Naive thymus-derived CD4-positive, alpha-beta T cell (primary cell): ENCODE results near the gene SLC6A9. TPM values are rescaled to one million over a fixed set of nuclear protein-coding genes. Genes with fewer than 3 reads are reported as not detected.

ENCODE experiments used
- ATAC-seq: fragments of 150-1000 bp; cut with Tn5 transposase; 2 replicates; pipeline ENCODE4 v1.10.0; 2021; ENCODE audit warnings: mild to moderate bottlenecking, moderate library complexity
- CTCF ChIA-PET: fragments of 350-600 bp; sonication (Branson Sonifier 250); formaldehyde crosslinking; loops from one replicate; lab custom pipeline; 2021; ENCODE audit warnings: antibody characterized with exemption; lab: Charles Lee
- POLR2A ChIA-PET: fragments of 350-600 bp; sonication (Branson Sonifier 250); formaldehyde crosslinking; loops from one replicate; lab custom pipeline; 2021; ENCODE audit warnings: antibody characterized with exemption, inconsistent platforms; lab: Charles Lee
- DNase-seq, 9 donors: peaks; one replicate each; pipeline versions ENCODE4 v3.0.0 to v3.0.0-alpha.2; 2020 to 2022; ENCODE audit warnings: mixed read lengths in 1 of 9
- H3K27ac ChIP-seq: one replicate; pipeline ENCODE4 v1.7.0; 2013; ENCODE audit warnings: mild to moderate bottlenecking, low read depth, low read length, moderate library complexity
- H3K27me3 ChIP-seq, 2 donors: one replicate each; pipeline ENCODE4 v1.7.0; 2013; ENCODE audit warnings: low read length in 2 of 2, mild to moderate bottlenecking in 2 of 2, moderate library complexity in 2 of 2; ENCODE audit not compliant: control insufficient read depth in 2 of 2, insufficient read depth in 2 of 2
- H3K36me3 ChIP-seq, 3 experiments: 1 replicate in 2 of 3; 2 replicates in 1 of 3; pipeline ENCODE4 v1.7.0; 2013; ENCODE audit warnings: low read length in 3 of 3, mild to moderate bottlenecking in 3 of 3, moderate library complexity in 1 of 3; ENCODE audit not compliant: insufficient read depth in 3 of 3, control insufficient read depth in 2 of 3
- H3K4me1 ChIP-seq, 2 donors: one replicate each; pipeline ENCODE4 v1.7.0; 2013; ENCODE audit warnings: low read length in 2 of 2, mild to moderate bottlenecking in 2 of 2, moderate library complexity in 1 of 2; ENCODE audit not compliant: control insufficient read depth in 2 of 2, insufficient read depth in 2 of 2
- H3K4me3 ChIP-seq: 2 replicates; pipeline ENCODE4 v1.7.0; 2013; ENCODE audit warnings: mild to moderate bottlenecking, low read length
- H3K9me3 ChIP-seq, 3 experiments: 1 replicate in 2 of 3; 2 replicates in 1 of 3; pipeline ENCODE4 v1.7.0; 2013; ENCODE audit warnings: low read length in 3 of 3; ENCODE audit not compliant: control insufficient read depth in 2 of 3
- H3K27ac Mint-ChIP-seq, 9 donors: one replicate each; pipeline ENCODE4 v1.8.0; 2020 to 2022; ENCODE audit warnings: mixed read lengths in 9 of 9, mild to moderate bottlenecking in 8 of 9, moderate library complexity in 5 of 9, inconsistent platforms in 2 of 9
- H3K27me3 Mint-ChIP-seq, 5 donors: one replicate each; pipeline ENCODE4 v1.8.0; 2021 to 2022; ENCODE audit warnings: mixed read lengths in 5 of 5, mild to moderate bottlenecking in 1 of 5
- H3K36me3 Mint-ChIP-seq, 5 donors: one replicate each; pipeline ENCODE4 v1.8.0; 2020 to 2022; ENCODE audit warnings: mixed read lengths in 5 of 5, mild to moderate bottlenecking in 3 of 5, inconsistent platforms in 1 of 5
- H3K4me1 Mint-ChIP-seq, 7 donors: one replicate each; pipeline ENCODE4 v1.8.0; 2020 to 2022; ENCODE audit warnings: mixed read lengths in 7 of 7, mild to moderate bottlenecking in 3 of 7, inconsistent platforms in 1 of 7
- H3K4me3 Mint-ChIP-seq, 10 donors: one replicate each; pipeline ENCODE4 v1.8.0; 2020 to 2022; ENCODE audit warnings: mild to moderate bottlenecking in 10 of 10, mixed read lengths in 10 of 10, moderate library complexity in 6 of 10, inconsistent platforms in 2 of 10
- H3K9me3 Mint-ChIP-seq, 11 donors: one replicate each; pipeline ENCODE4 v1.8.0; 2020 to 2022; ENCODE audit warnings: mixed read lengths in 11 of 11, mild to moderate bottlenecking in 4 of 11, inconsistent platforms in 1 of 11, moderate library complexity in 1 of 11
- intact Hi-C, 2 donors: fragments of 100-400 bp; cut with micrococcal nuclease; formaldehyde crosslinking; loops; one replicate each; pipeline ENCODE4 v1.15.1; 2023
- polyA plus RNA-seq, 2 donors: library from polyadenylated mRNA; unstranded; fragments of 300-500 nt; fragmentation: Illumina TruSeq; gene quantifications; one replicate each; pipeline ENCODE4 v1.2.3, GENCODE V29; 2021
- total RNA-seq, 6 experiments: library from RNA in 5 of 6; stranded (reverse) in 5 of 6; gene quantifications; 1 replicate in 5 of 6; 2 replicates in 1 of 6; pipeline ENCODE4 v1.2.3 and lab custom pipeline; 2021 to 2026

The SLC6A9 gene
- total and polyA plus RNA-seq, 7 experiments from 2014 or later = 0.26 to 5.0 (median 0.49) TPM; not detected in 2

DNA sequence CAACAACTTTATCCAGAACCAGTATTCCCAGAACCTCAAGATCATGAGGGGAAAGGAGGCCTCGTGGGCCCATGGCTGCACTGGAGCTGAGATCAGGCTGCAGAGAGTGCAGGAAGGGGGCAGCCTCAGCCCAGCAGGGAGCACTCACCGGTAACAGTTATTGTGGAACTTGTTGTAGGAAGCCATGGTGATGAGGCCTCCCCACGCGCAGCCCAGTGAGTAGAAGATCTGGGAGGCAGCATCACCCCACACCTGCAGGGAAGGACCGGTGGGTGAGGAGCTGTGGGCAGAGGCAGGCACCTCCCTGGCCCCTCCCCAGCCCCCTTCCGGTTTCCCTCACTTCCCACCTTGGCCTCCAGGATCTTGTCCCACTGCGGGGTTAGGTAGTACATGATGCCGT lies 29.1 kb downstream of the SLC6A9 start:
- H3K4me3 ChIP-seq = no peak overlapping the region
- H3K4me1 Mint-ChIP-seq = peaks cover 0 to 4% (median 0%) of the 10 kb centered on the region in 7 donors
- H3K36me3 ChIP-seq = no peaks in the 10 kb centered on the region
- ChIA-PET CTCF (interaction anchor here (1.3 kb wide), 1 partner anchor 34 kb away, joined by 3 read pairs; no protein-coding TSS in a partner anchor), POLR2A (no interaction called here)
- peaks cover 0 to 2% of the 10 kb centered on the region in 2 donors for H3K27me3 ChIP-seq
- ATAC-seq = no peak
- no peaks in the 10 kb centered on the region for H3K9me3 ChIP-seq
- no peak overlapping the region for H3K27ac Mint-ChIP-seq
- H3K4me3 Mint-ChIP-seq = no peak overlapping the region
- peaks cover 0 to 4% (median 0%) of the 10 kb centered on the region in 5 donors for H3K27me3 Mint-ChIP-seq
- H3K9me3 Mint-ChIP-seq = no peaks in the 10 kb centered on the region
- no peaks in the 10 kb centered on the region for H3K4me1 ChIP-seq
- H3K36me3 Mint-ChIP-seq = no peaks in the 10 kb centered on the region
- intact Hi-C loops = no loop called here
- no peak for DNase-seq
- H3K27ac ChIP-seq = no peak overlapping the region

DNA sequence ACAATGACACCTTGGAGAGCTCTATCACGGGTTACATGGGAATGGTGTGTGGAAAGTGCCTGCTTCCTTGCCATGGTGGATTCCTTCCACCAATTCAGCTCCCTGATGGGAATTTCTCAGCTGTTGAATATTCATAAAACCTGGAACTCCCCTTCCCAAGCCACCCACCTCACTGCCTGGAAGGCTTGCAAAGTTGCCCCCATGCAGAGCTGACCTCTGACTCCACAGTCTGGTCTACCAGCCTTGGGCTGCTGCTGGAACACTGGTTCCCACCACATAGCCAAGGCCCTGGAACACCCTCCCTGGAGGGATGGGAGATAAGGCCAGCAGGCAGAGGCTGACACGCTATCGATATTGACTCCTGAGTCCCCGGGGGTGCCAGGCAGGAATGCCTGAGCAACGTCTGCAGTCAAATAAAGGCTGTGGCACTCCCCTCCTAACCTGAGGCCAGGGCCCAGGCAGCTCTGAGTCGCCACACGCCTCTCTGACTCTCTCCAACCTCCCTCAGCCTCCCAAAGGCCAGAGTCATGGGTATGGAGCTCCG lies 31.1 kb downstream of the SLC6A9 start:
- H3K4me3 ChIP-seq = no peak overlapping the region
- POLR2A ChIA-PET = no interaction called here
- H3K27me3 ChIP-seq = peaks cover 0 to 2% of the 10 kb centered on the region in 2 donors
- H3K27ac ChIP-seq = no peak overlapping the region
- CTCF ChIA-PET = no interaction called here
- H3K36me3 Mint-ChIP-seq = no peaks in the 10 kb centered on the region
- peaks cover 0 to 4% (median 0%) of the 10 kb centered on the region in 5 donors for H3K27me3 Mint-ChIP-seq
- ATAC-seq (no peak), DNase-seq (no peak)
- peaks cover 0 to 4% (median 0%) of the 10 kb centered on the region in 7 donors for H3K4me1 Mint-ChIP-seq
- intact Hi-C loops = no loop called here
- no peak overlapping the region for H3K27ac Mint-ChIP-seq
- no peak overlapping the region for H3K4me3 Mint-ChIP-seq
- H3K4me1 ChIP-seq = no peaks in the 10 kb centered on the region
- no peaks in the 10 kb centered on the region for H3K36me3 ChIP-seq
- H3K9me3 Mint-ChIP-seq = no peaks in the 10 kb centered on the region
- H3K9me3 ChIP-seq = no peaks in the 10 kb centered on the region

DNA sequence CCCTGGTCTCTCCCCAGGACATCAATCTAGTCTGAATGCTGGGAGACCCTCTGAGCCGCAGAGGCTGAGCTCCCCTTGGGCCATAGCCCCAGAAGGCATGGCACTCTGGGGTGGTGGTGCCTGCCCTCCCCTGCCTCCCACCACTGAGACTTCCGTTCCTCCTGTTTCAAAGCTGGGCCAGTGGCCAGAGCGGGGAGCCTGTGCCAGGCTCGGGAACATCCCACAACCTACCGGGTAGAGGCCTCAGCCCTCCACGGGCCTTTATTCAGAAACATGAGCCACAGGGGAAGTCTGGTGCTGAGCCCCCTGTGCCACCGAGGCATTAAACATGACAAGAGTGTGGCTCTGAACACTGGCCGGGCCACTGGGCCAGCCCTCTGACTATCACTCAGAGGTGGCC lies 31.8 kb downstream of the SLC6A9 start:
- H3K4me3 Mint-ChIP-seq = no peak overlapping the region
- intact Hi-C loops = no loop called here
- H3K36me3 ChIP-seq = no peaks in the 10 kb centered on the region
- no peak overlapping the region for H3K4me3 ChIP-seq
- H3K27me3 Mint-ChIP-seq = peaks cover 0 to 4% (median 0%) of the 10 kb centered on the region in 5 donors
- no peaks in the 10 kb centered on the region for H3K9me3 Mint-ChIP-seq
- H3K9me3 ChIP-seq = no peaks in the 10 kb centered on the region
- DNase-seq (no peak), ATAC-seq (no peak)
- peaks cover 0 to 2% of the 10 kb centered on the region in 2 donors for H3K27me3 ChIP-seq
- POLR2A ChIA-PET = no interaction called here
- no peak overlapping the region for H3K27ac ChIP-seq
- CTCF ChIA-PET = interaction anchor here (1.1 kb wide), 1 partner anchor 37 kb away, joined by 4 read pairs; no protein-coding TSS in a partner anchor
- no peak overlapping the region for H3K27ac Mint-ChIP-seq
- H3K4me1 Mint-ChIP-seq = peaks cover 0 to 7% (median 0%) of the 10 kb centered on the region in 7 donors
- no peaks in the 10 kb centered on the region for H3K4me1 ChIP-seq
- no peaks in the 10 kb centered on the region for H3K36me3 Mint-ChIP-seq

DNA sequence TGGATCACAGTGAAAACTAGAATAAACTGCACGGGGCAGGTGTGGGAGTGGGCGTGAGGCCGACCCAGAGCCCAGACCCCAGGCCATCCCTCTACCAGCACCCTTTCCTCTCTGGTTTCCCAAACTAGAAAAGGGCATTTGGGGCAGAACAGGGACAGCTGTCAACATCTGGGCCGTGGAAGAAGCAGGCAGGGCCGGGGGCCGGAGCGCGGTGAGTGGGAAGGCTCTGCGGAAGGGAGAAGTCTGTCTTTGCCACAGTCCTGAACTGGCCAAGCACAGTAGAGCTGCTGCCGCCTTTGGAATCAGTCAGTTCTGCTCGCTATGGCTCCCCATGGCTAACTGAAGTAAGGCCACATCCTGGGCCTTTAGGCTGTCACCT lies 33.3 kb downstream of the SLC6A9 start:
- no peaks in the 10 kb centered on the region for H3K36me3 Mint-ChIP-seq
- peaks cover 0 to 7% (median 0%) of the 10 kb centered on the region in 7 donors for H3K4me1 Mint-ChIP-seq
- no peak overlapping the region for H3K4me3 Mint-ChIP-seq
- no peak for ATAC-seq
- no peak for DNase-seq
- no peak overlapping the region for H3K27ac ChIP-seq
- CTCF ChIA-PET = no interaction called here
- H3K4me1 ChIP-seq = no peaks in the 10 kb centered on the region
- intact Hi-C loops = no loop called here
- no peaks in the 10 kb centered on the region for H3K36me3 ChIP-seq
- H3K9me3 ChIP-seq = no peaks in the 10 kb centered on the region
- H3K27me3 ChIP-seq = peaks cover 0 to 2% of the 10 kb centered on the region in 2 donors
- H3K4me3 ChIP-seq = no peak overlapping the region
- H3K27me3 Mint-ChIP-seq = peaks cover 0 to 4% (median 0%) of the 10 kb centered on the region in 5 donors
- POLR2A ChIA-PET = no interaction called here
- H3K27ac Mint-ChIP-seq = no peak overlapping the region
- H3K9me3 Mint-ChIP-seq = no peaks in the 10 kb centered on the region

DNA sequence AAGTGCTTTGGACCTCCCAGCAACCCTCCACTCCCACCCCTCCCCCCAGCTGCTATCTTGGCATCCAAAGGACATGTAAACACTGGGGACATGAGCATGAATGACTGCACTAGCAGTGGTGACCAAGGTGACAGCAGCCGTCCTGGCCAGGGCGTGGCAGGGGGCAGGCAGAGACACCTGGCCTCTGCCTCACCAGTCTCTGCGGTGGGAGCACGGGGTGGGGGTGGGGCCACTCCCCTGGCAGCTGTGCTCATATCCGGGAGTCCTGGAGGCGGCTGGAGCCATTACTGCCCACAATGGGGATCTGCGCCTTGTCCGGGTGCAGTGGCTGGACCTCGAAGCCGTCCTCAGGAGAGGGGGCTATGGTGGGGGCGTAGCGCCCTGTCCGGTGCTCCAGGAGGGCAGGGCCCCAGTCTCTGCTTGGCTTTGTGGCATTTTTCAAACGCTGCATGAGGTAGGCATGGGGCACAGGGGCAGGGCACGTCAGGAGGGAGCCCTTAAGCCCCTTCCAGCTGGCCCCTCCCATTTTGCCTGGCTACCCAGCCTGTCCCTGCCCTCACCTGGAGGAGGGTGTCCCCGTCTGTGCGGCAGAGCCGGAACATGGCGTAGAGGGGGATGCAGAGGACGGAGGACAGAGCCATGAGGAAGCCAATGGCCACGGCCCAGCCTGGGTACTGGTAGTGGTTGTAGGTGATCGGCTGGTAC lies 33.8 kb downstream of the SLC6A9 start:
- DNase-seq = no peak
- peaks cover 0 to 2% of the 10 kb centered on the region in 2 donors for H3K27me3 ChIP-seq
- ChIA-PET CTCF (no interaction called here), POLR2A (no interaction called here)
- no peaks in the 10 kb centered on the region for H3K9me3 Mint-ChIP-seq
- peaks cover 0 to 4% (median 0%) of the 10 kb centered on the region in 5 donors for H3K27me3 Mint-ChIP-seq
- no peak overlapping the region for H3K4me3 ChIP-seq
- no peak for ATAC-seq
- H3K27ac ChIP-seq = no peak overlapping the region
- H3K4me3 Mint-ChIP-seq = no peak overlapping the region
- H3K36me3 Mint-ChIP-seq = no peaks in the 10 kb centered on the region
- intact Hi-C loops = no loop called here
- H3K36me3 ChIP-seq = no peaks in the 10 kb centered on the region
- no peak overlapping the region for H3K27ac Mint-ChIP-seq
- peaks cover 0 to under 1% of the 10 kb centered on the region in 2 donors for H3K4me1 ChIP-seq
- H3K9me3 ChIP-seq = no peaks in the 10 kb centered on the region
- H3K4me1 Mint-ChIP-seq = peaks cover 0 to 12% (median 5%) of the 10 kb centered on the region in 7 donors

DNA sequence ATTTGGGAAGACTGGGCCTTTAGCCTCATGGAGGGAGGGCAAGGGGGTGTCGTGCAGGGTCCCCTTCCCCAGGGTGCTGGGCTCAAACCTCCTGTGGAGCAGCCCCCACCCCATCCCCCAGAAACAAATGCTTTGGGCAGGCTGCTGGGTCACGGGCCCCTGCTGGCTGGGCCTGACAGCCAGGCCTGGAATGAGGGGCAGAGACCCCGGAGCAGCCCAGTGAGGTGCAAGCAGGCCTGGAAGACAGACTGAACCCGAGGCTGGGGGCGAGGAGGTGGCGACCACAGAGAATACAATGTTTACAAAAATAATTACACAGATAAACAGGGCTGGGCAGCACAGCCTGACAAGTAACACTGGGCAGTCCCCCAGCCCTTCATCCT lies 34.5 kb downstream of the SLC6A9 start:
- Mint-ChIP-seq H3K27me3 (peaks cover 0 to 4% (median 0%) of the 10 kb centered on the region in 5 donors), H3K4me3 (peak overlapping the region in 1 of 10 donors; percentile 25), H3K9me3 (no peaks in the 10 kb centered on the region), H3K36me3 (no peaks in the 10 kb centered on the region), H3K4me1 (peaks cover 0 to 19% (median 9%) of the 10 kb centered on the region in 7 donors), H3K27ac (no peak overlapping the region)
- POLR2A ChIA-PET = no interaction called here
- intact Hi-C loops = no loop called here
- DNase-seq (no peak), ATAC-seq (no peak)
- Histone ChIP-seq H3K36me3 (no peaks in the 10 kb centered on the region), H3K27ac (no peak overlapping the region), H3K9me3 (no peaks in the 10 kb centered on the region), H3K4me3 (no peak overlapping the region), H3K4me1 (peaks cover 0 to 6% of the 10 kb centered on the region in 2 donors), H3K27me3 (peaks cover 0 to 2% of the 10 kb centered on the region in 2 donors)
- CTCF ChIA-PET = no interaction called here
